Fibroblast of mammary gland (primary cell): ENCODE results near the gene CDC34.

ENCODE experiments used
- DNase-seq: peaks from one replicate; pipeline ENCODE4 v3.0.0-alpha.2; 2010; ENCODE audit warnings: low read depth
- H3K4me3 ChIP-seq: 2 replicates; pipeline ENCODE4 v1.5.1; 2011; ENCODE audit warnings: low read depth, mild to moderate bottlenecking, low read length, moderate library complexity; ENCODE audit not compliant: control insufficient read depth
- CTCF ChIP-seq: conservative IDR thresholded peaks from 2 replicates; pipeline ENCODE4 v1.5.1; 2011; ENCODE audit warnings: low read depth, low read length, inconsistent platforms; ENCODE audit not compliant: control insufficient read depth, insufficient read depth

The CDC34 gene

DNA sequence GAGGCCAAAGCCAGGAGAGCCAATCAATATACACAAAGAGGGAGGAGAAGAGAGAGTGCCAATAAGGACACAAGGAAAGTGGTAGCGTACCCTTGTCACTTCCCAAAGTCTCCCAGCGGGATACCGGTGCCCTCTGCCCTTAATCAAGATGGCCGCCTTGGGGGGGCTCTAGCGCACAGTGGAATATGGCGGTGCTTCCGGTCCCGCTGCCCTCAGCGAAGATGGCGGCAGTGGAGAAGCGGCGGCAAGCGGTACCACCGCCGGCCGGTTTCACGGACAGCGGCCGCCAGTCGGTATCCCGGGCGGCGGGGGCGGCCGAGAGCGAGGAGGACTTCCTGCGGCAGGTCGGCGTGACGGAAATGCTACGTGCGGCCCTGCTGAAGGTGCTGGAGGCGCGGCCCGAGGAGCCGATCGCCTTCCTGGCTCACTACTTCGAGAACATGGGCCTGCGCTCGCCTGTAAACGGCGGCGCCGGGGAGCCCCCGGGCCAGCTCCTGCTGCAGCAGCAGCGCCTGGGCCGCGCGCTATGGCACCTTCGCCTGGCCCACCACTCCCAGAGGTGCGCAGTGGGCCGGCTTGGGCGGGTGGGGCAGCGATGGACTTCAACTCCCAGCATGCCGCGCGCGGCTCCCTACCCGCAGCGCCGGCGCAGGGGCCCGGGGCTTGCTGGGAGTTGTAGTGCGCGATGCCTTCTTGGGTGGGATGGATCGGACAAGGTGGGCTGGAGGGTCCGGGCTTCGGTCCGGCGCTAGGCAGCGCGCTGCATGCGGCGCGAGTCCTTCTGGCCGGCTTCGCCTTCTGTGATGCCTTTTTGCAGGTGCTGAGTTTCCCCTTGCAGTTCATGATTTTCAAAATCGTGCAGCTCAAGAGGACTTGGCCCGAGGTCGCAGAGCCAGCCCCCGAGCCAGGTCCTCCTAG is 24.0 kb upstream of the CDC34 start, which contains the start of gene TPGS1:
TPGS1 (plus strand) TSS at position 212 of the 918 bp plus-strand sequence; CDS start at position 222, 10 bp downstream.
- H3K4me3 ChIP-seq: peak within 1 kb of the TSS; percentile 80
- TF ChIP-seq CTCF: no peak
- peak; percentile 52 for DNase-seq

DNA sequence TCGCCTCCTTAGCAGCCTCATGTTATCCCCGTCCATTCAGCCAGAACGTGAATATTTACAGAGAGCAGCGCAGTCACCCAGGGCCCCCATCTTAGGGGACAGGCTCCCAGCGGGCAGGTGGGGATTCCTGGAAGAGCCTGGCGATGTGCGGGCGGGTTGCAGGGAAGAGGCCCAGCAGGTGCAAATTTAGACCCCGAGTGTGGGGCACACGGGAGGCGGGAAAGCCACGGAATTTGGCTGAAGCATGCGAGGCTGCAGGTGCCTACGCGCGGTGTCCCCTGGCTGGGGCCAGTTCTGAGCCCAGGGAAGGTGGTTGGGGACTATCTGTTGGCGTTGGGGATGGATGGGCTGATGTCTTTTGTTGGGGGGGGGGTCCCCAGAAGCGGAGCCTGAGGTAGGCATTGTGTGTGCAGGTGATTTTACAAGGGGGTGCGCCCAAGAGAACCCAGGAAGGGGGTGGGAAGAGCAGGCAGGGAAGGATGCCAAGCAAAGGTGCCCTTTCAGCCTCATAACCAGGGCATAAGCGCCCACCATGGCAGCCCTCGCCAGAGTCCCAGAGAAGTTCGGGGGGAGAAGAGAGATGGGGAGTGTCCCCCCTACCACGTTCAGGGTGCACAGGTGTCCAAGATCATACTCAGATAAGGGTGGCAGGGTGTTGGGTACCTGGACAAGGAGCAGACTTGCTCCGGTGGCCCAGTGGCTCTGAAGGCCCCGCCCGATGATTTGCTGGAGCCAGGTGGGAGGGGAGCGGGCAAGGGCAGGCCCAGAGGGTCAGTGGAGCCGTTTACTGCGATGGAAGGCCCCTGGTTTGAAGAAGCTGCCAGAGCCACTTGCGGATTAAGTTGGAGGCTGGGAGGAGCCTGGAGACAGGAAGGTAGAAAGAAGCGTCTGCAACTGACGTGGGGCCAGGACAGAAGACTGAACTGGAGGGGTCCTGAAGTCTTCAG is 23.1 kb upstream of the CDC34 start:
- no peak for DNase-seq
- TF ChIP-seq CTCF: no peak
- peak overlapping the region; percentile 80 for H3K4me3 ChIP-seq

DNA sequence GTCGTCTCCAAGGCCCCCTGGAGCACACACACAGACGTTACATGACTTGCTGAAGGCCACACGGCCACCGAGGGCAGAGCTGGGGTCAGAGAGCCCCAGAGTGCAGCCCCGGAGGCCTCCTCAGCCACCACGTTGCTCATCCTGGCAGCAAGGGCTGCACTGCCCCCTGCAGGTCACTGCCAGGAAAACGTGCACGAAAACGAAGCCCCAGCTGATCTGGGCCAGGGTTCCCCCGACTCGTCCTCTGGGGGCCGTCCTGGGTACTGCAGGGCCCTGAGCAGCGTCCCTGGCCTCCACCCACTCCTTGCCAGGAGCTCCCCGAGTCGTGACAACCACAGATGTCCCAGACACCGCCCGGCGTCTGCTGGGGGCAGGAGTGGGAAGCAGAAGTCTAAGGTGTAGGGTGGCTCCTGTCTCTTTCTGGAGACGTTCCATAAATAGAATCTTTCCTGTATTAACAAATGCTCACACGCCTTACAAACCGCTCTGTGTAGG is 20.9 kb upstream of the CDC34 start:
- TF ChIP-seq CTCF: peak; percentile 95
- peak; percentile 85 for DNase-seq
- no peak overlapping the region for H3K4me3 ChIP-seq

- H3K4me3 ChIP-seq: no peak overlapping the region
- no peak for DNase-seq
- no peak for TF ChIP-seq CTCF
Measured at GRCh38 chr19:511101-511851, 20.3 kb upstream of the CDC34 start.

GRCh38 chr19:512547-513365 is 18.8 kb upstream of the CDC34 start:
- H3K4me3 ChIP-seq: no peak overlapping the region
- no peak for DNase-seq
- no peak for TF ChIP-seq CTCF
